Colonic mucosa (tissue), 4 donors: ENCODE data around the gene ZNF646. TPM values are rescaled to one million over a fixed set of nuclear protein-coding genes. Genes with fewer than 3 reads are reported as not detected.
A peak's percentile ranks its signal among the peaks of the same experiment; 100 is the strongest.

Experiments
- DNase-seq: peaks from one replicate; pipeline ENCODE4 v3.0.0-alpha.2; 2020
- H3K27ac ChIP-seq: fragments of 200-600 bp; one replicate; pipeline ENCODE4 v1.8.0; 2021
- H3K27me3 ChIP-seq: fragments of 200-600 bp; one replicate; pipeline ENCODE4 v1.8.0; 2021
- H3K36me3 ChIP-seq: fragments of 200-600 bp; one replicate; pipeline ENCODE4 v1.8.0; 2021
- H3K4me1 ChIP-seq: fragments of 200-600 bp; one replicate; pipeline ENCODE4 v1.8.0; 2021; ENCODE audit warnings: mild to moderate bottlenecking
- H3K4me3 ChIP-seq: fragments of 200-600 bp; one replicate; pipeline ENCODE4 v1.8.0; 2021
- H3K9ac ChIP-seq, 2 donors: one replicate each; pipeline ENCODE4 v1.7.0; 2013; ENCODE audit warnings: control low read depth in 2 of 2, low read depth in 2 of 2, low read length in 2 of 2
- H3K9me3 ChIP-seq: fragments of 200-600 bp; one replicate; pipeline ENCODE4 v1.8.0; 2021
- CTCF ChIP-seq: fragments of 200-600 bp; IDR thresholded peaks from one replicate; pipeline ENCODE4 v1.8.0; 2022; ENCODE audit warnings: antibody characterized with exemption, mild to moderate bottlenecking
- intact Hi-C: fragments of 100-400 bp; cut with DNase I; formaldehyde crosslinking; loops from one replicate; pipeline ENCODE4 v1.14.1; 2022
- total RNA-seq, 2 donors: library from RNA; stranded (reverse); fragmentation: NEBNext Ultra II Directional in 1 of 2; extraction: Animal tissue kit (Norgen Biotek cat#: 25700) in 1 of 2; gene quantifications; one replicate each; pipeline ENCODE4 v1.2.1, GENCODE V29; 2021
- donor health status: healthy.
- donor health status: DM: no; HTN: no; CAD: no.
- donor health status: DM: no; HTN: no; CAD: no.

Gene ZNF646
- total RNA-seq, 2 donors from 2014 or later = 18.4 to 20.0 TPM

- H3K27me3 ChIP-seq = no peaks in the 10 kb centered on the region
- no peak overlapping the region for H3K4me3 ChIP-seq
- peaks cover 16% of the 10 kb centered on the region for H3K36me3 ChIP-seq
- H3K9ac ChIP-seq = no peak overlapping the region
- H3K9me3 ChIP-seq = no peaks in the 10 kb centered on the region
- peaks cover 3% of the 10 kb centered on the region for H3K4me1 ChIP-seq
- intact Hi-C loops = no loop called here
- no peak for TF ChIP-seq CTCF
- DNase-seq = no peak
- no peak overlapping the region for H3K27ac ChIP-seq
These were observed 45.9 kb downstream of the ZNF646 start for GRCh38 chr16:31120129-31120528.

- intact Hi-C loops = no loop called here
- Histone ChIP-seq H3K4me3 (no peak overlapping the region), H3K27ac (no peak overlapping the region), H3K9me3 (no peaks in the 10 kb centered on the region), H3K27me3 (no peaks in the 10 kb centered on the region), H3K4me1 (peaks cover 26% of the 10 kb centered on the region), H3K9ac (no peak overlapping the region), H3K36me3 (peaks cover 6% of the 10 kb centered on the region)
- DNase-seq = no peak
- no peak for TF ChIP-seq CTCF
These were observed 51.6 kb downstream of the ZNF646 start for GRCh38 chr16:31125844-31126243.

- H3K27me3 ChIP-seq = no peaks in the 10 kb centered on the region
- intact Hi-C loops = no loop called here
- H3K4me1 ChIP-seq = peaks cover 26% of the 10 kb centered on the region
- peak overlapping the region in 1 of 2 donors; percentile 100 for H3K9ac ChIP-seq
- no peaks in the 10 kb centered on the region for H3K9me3 ChIP-seq
- peaks cover 3% of the 10 kb centered on the region for H3K36me3 ChIP-seq
- no peak overlapping the region for H3K4me3 ChIP-seq
- H3K27ac ChIP-seq = peak overlapping the region; percentile 98
- TF ChIP-seq CTCF = no peak
- no peak for DNase-seq
These were observed 53.0 kb downstream of the ZNF646 start for GRCh38 chr16:31127182-31127581.

GRCh38 chr16:31128711-31129567, 54.7 kb downstream of the ZNF646 start:
- TF ChIP-seq CTCF = no peak
- peak; percentile 82 for DNase-seq
- intact Hi-C loops = no loop called here
- Histone ChIP-seq H3K9ac (peak overlapping the region; percentile 54 to 100), H3K27ac (peak overlapping the region; percentile 98), H3K4me1 (peaks cover 35% of the 10 kb centered on the region), H3K27me3 (no peaks in the 10 kb centered on the region), H3K9me3 (no peaks in the 10 kb centered on the region), H3K4me3 (no peak overlapping the region), H3K36me3 (no peaks in the 10 kb centered on the region)

GRCh38 chr16:31129568-31130335, 55.5 kb downstream of the ZNF646 start:
- Histone ChIP-seq H3K27ac (peak overlapping the region; percentile 98), H3K9ac (peak overlapping the region; percentile 54 to 100), H3K27me3 (no peaks in the 10 kb centered on the region), H3K36me3 (no peaks in the 10 kb centered on the region), H3K4me3 (no peak overlapping the region), H3K9me3 (no peaks in the 10 kb centered on the region), H3K4me1 (peaks cover 35% of the 10 kb centered on the region)
- no peak for TF ChIP-seq CTCF
- intact Hi-C loops = no loop called here
- DNase-seq = no peak
